PC-9 (cell line): ENCODE measurements around the gene INSL4. TPM values are rescaled to one million over a fixed set of nuclear protein-coding genes. Genes with fewer than 3 reads are reported as not detected.

Experiments
- BruUV-seq: library from RNA; stranded (reverse); fragments of 400-500 nt; replicated peaks from 2 replicates; lab custom pipeline; 2021; lab: Mats Ljungman, UMichigan
- CTCF ChIA-PET: fragments of 300-600 bp; sonication (Branson Sonifier 250); formaldehyde crosslinking; loops from one replicate; lab custom pipeline; 2022; ENCODE audit warnings: antibody characterized with exemption; lab: Charles Lee
- POLR2A ChIA-PET: fragments of 300-600 bp; sonication (Branson Sonifier 250); formaldehyde crosslinking; loops from one replicate; lab custom pipeline; 2022; ENCODE audit warnings: antibody characterized with exemption; ENCODE audit not compliant: unreplicated experiment; lab: Charles Lee
- DNase-seq, 2 experiments: peaks; one replicate each; pipeline versions ENCODE4 v3.0.0 to v3.0.0-alpha.2; 2015 to 2022; ENCODE audit warnings: mixed read lengths in 1 of 2
- H2AFZ ChIP-seq: fragments of 200-600 bp; sonication (generic); 2 replicates; pipeline ENCODE4 v1.8.1; 2017; ENCODE audit warnings: antibody characterized with exemption
- H3F3A ChIP-seq: fragments of 200-600 bp; sonication (generic); 2 replicates; pipeline ENCODE4 v1.8.1; 2017; ENCODE audit warnings: antibody characterized with exemption, mild to moderate bottlenecking, low read depth; ENCODE audit not compliant: insufficient read depth
- H3K27ac ChIP-seq: fragments of 200-600 bp; sonication (generic); 2 replicates; pipeline ENCODE4 v1.6.1; 2016; ENCODE audit warnings: mixed run types
- H3K27me3 ChIP-seq: fragments of 200-600 bp; sonication (generic); 2 replicates; pipeline ENCODE4 v1.6.1; 2016; ENCODE audit warnings: low read depth, mixed run types; ENCODE audit not compliant: insufficient read depth
- H3K36me3 ChIP-seq: fragments of 200-600 bp; sonication (generic); 2 replicates; pipeline ENCODE4 v1.6.1; 2016; ENCODE audit warnings: low read depth, mixed run types
- H3K4me1 ChIP-seq: fragments of 200-600 bp; sonication (generic); replicated peaks from 2 replicates; pipeline ENCODE4 v1.6.1; 2016; ENCODE audit warnings: mixed run types; ENCODE audit not compliant: insufficient read depth
- H3K4me2 ChIP-seq: fragments of 200-600 bp; sonication (generic); 2 replicates; pipeline ENCODE4 v1.6.1; 2017; ENCODE audit warnings: mixed run types
- H3K4me3 ChIP-seq: fragments of 200-600 bp; sonication (generic); 2 replicates; pipeline ENCODE4 v1.6.1; 2016; ENCODE audit warnings: mixed run types
- H3K79me2 ChIP-seq: fragments of 200-600 bp; sonication (generic); 2 replicates; pipeline ENCODE4 v1.6.1; 2017; ENCODE audit warnings: low read depth, mixed run types
- H3K9me2 ChIP-seq: fragments of 200-600 bp; sonication (generic); 2 replicates; pipeline ENCODE4 v1.8.1; 2017; ENCODE audit warnings: mild to moderate bottlenecking; ENCODE audit not compliant: insufficient read depth
- H3K9me3 ChIP-seq: fragments of 200-600 bp; sonication (generic); 2 replicates; pipeline ENCODE4 v1.8.1; 2016; ENCODE audit warnings: low read depth; ENCODE audit not compliant: insufficient read depth
- H4K20me1 ChIP-seq: fragments of 200-600 bp; sonication (generic); 2 replicates; pipeline ENCODE4 v1.8.1; 2017; ENCODE audit not compliant: insufficient read depth
- CTCF ChIP-seq: fragments of 200-600 bp; sonication (generic); conservative IDR thresholded peaks from 2 replicates; pipeline ENCODE4 v1.6.1; 2017; ENCODE audit warnings: mixed run types, antibody characterized with exemption, mild to moderate bottlenecking, moderate library complexity
- EZH2 ChIP-seq: fragments of 200-600 bp; sonication (generic); IDR thresholded peaks from 2 replicates; pipeline ENCODE4 v1.8.0; 2017; ENCODE audit warnings: antibody characterized with exemption, low read depth
- intact Hi-C: fragments of 100-400 bp; cut with micrococcal nuclease; formaldehyde crosslinking; loops from one replicate; pipeline ENCODE4 v1.10.0; 2022; ENCODE audit not compliant: unreplicated experiment
- total RNA-seq: library from RNA; stranded (reverse); gene quantifications from 2 replicates; pipeline ENCODE4 v1.2.3, GENCODE V29; 2021

The INSL4 gene
- total RNA-seq, 1 experiment from 2014 or later, result not detected

- POLR2A ChIA-PET, result no interaction called here
- Histone ChIP-seq H4K20me1 (no peaks in the 10 kb centered on the region), H3K27me3 (peaks cover 19% of the 10 kb centered on the region; the same call in 1 of the 2 replicates), H3K27ac (no peak overlapping the region), H3K36me3 (no peaks in the 10 kb centered on the region), H3K79me2 (no peaks in the 10 kb centered on the region), H3K9me2 (no peaks in the 10 kb centered on the region), H3K4me1 (no peaks in the 10 kb centered on the region), H3K4me3 (no peak overlapping the region), H3K4me2 (no peak overlapping the region), H3K9me3 (no peaks in the 10 kb centered on the region; the same call in 1 of the 2 replicates), H3F3A (no peaks in the 10 kb centered on the region), H2AFZ (no peak overlapping the region)
- TF ChIP-seq EZH2, result no peak
- TF ChIP-seq CTCF, result no peak
- peak in 1 of 2 experiments; percentile 39 for DNase-seq
- intact Hi-C loops, result no loop called here
- no TSS peak for BruUV-seq
- CTCF ChIA-PET, result no interaction called here
Observed at GRCh38 chr9:5230554-5230953, 665 bp upstream of the INSL4 start.

DNA sequence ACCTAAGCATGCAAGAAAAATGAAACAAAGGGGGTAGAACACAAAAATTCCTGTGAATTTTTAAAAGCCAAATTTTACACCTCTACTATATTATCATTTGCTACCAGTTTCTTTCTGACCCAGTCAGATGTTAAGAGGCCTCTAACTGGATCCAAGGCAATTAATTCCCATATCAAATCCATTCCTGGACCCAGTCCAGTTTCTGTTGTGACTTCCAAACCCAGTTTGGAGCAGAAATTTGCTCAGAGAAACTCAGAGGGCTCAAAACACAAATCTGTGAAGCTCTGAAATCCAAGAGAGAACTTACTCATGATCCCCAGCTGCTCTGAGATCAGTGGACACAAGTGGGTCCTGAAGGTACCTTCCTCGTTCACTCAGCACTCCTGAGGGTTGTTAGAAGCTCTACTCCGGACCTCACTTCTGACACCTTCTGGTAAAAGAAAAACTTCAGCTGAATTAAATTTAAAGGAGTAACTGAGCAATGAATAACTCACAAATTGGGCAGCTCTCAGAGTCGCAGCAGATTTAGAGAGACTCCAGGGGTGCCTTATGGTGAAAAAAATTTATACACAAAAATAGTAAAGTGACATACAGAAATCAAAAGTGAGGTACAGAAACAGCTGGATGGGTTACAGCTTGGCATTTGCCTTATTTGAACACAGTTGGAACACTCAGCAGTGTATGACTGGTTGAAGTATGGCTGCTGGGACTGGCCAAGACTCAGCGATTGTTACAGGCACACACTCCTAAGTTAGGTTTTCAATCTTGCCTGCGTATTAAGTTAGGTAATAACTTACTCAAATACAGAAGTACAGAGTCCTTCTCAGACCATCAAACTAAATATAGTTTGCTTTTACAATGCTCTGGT lies 32.4 kb downstream of the INSL4 start:
- CTCF ChIA-PET, result interaction anchor here (0.6 kb wide), 1 partner anchor 517 kb away, joined by 3 read pairs; no protein-coding TSS in a partner anchor
- Histone ChIP-seq H3K4me2 (no peak overlapping the region), H3K79me2 (no peaks in the 10 kb centered on the region), H3K27ac (no peak overlapping the region), H3F3A (0 out of 2 replicates have a peak, but pooled peaks cover under 1% of the 10 kb centered on the region), H3K9me2 (no peaks in the 10 kb centered on the region), H3K4me1 (no peaks in the 10 kb centered on the region), H3K4me3 (no peak overlapping the region), H3K36me3 (no peaks in the 10 kb centered on the region), H3K27me3 (no peaks in the 10 kb centered on the region), H3K9me3 (no peaks in the 10 kb centered on the region; the same call in 1 of the 2 replicates), H2AFZ (no peak overlapping the region), H4K20me1 (no peaks in the 10 kb centered on the region)
- DNase-seq, result no peak
- BruUV-seq, result no TSS peak
- no peak for TF ChIP-seq CTCF
- no peak for TF ChIP-seq EZH2
- intact Hi-C loops, result no loop called here
- POLR2A ChIA-PET, result no interaction called here

DNA sequence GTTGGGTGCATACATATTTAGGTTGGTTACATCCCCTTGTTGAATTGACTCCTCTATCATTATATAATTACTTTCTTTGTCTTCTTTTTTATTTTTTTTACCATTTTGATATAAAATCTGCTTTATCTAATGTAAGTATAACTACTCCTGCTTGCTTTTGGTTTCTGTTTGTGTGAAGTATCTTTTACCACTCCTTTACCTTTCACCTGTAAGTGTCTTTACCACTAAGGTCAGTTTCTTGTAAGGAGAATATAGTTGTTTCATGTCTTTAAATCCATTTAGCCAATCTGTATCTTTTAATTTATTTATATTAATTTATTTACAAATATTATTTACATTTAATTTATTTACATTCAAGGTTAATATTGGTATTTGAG lies 33.0 kb downstream of the INSL4 start:
- no TSS peak for BruUV-seq
- H3K4me3 ChIP-seq, result no peak overlapping the region
- intact Hi-C loops, result no loop called here
- ChIA-PET POLR2A (no interaction called here), CTCF (interaction anchor here (0.6 kb wide), 1 partner anchor 516 kb away, joined by 3 read pairs; no protein-coding TSS in a partner anchor)
- H3F3A ChIP-seq, result 0 out of 2 replicates have a peak, but pooled peaks cover 5% of the 10 kb centered on the region
- H3K9me2 ChIP-seq, result no peaks in the 10 kb centered on the region
- TF ChIP-seq EZH2 (no peak), CTCF (no peak)
- H3K4me1 ChIP-seq, result peaks cover 4% of the 10 kb centered on the region; the same call in 1 of the 2 replicates
- DNase-seq, result no peak
- H3K9me3 ChIP-seq, result no peaks in the 10 kb centered on the region; the same call in 1 of the 2 replicates
- no peak overlapping the region for H3K4me2 ChIP-seq
- no peaks in the 10 kb centered on the region for H3K36me3 ChIP-seq
- H3K27me3 ChIP-seq, result no peaks in the 10 kb centered on the region
- no peak overlapping the region for H2AFZ ChIP-seq
- no peaks in the 10 kb centered on the region for H4K20me1 ChIP-seq
- H3K79me2 ChIP-seq, result no peaks in the 10 kb centered on the region
- H3K27ac ChIP-seq, result no peak overlapping the region
